Measurements from ENCODE around the gene UPP1. TPM values are rescaled to one million over a fixed set of nuclear protein-coding genes. Genes with fewer than 3 reads are reported as not detected.
A peak's percentile ranks its signal among the peaks of the same experiment; 100 is the strongest.

The UPP1 gene
- total RNA-seq, 1 experiment from 2014 or later = 119 TPM

DNA sequence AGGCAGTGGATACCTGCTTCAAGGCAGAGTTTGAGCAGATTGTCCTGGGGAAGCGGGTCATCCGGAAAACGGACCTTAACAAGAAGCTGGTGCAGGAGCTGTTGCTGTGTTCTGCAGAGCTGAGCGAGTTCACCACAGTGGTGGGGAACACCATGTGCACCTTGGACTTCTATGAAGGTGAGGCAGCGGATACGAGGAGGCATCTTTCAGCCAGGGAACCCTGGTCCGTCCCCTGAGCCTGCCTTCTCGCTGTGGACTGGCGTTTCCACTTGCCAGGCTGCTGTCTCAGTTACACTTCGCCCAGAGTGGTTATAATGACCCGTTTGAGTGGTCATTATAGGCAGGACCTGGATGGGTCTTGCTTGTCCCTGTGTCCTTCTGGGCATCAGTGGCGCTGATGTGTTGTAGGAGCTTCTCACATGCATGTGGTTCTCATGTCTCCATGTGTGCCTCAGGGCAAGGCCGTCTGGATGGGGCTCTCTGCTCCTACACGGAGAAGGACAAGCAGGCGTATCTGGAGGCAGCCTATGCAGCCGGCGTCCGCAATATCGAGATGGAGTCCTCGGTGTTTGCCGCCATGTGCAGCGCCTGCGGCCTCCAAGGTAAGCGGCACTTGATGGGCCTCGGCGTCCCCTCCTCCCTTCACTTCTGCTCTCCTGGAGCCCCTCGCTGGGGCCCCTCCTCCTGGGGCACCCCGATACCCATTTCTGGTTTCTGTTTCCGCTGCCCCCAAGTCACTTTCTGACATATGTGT is 18.0 kb downstream of the UPP1 start:
- CTCF ChIA-PET = no interaction called here
- Histone ChIP-seq H2AFZ (no peak overlapping the region), H3K27me3 (ENCODE audit: insufficient read depth, low read depth) (no peaks in the 10 kb centered on the region), H3F3A (ENCODE audit: insufficient read depth, low read depth) (peaks cover 83% of the 10 kb centered on the region), H3K9me3 (ENCODE audit: insufficient read depth, low read depth) (no peaks in the 10 kb centered on the region), H3K27ac (no peak overlapping the region), H3K36me3 (ENCODE audit: low read depth) (peaks cover 67% of the 10 kb centered on the region), H3K79me2 (ENCODE audit: low read depth) (no peaks in the 10 kb centered on the region), H3K4me3 (no peak overlapping the region), H3K4me2 (no peak overlapping the region), H3K4me1 (replicated peaks; ENCODE audit: insufficient read depth) (peaks cover 23% of the 10 kb centered on the region), H4K20me1 (ENCODE audit: insufficient read depth) (peaks cover 20% of the 10 kb centered on the region; the same call in 1 of the 2 replicates), H3K9me2 (ENCODE audit: insufficient read depth) (no peaks in the 10 kb centered on the region)
- no TSS peak for BruUV-seq (replicated peaks)
- POLR2A ChIA-PET (ENCODE audit: unreplicated experiment) = interaction anchor here (0.7 kb wide), 1 partner anchor 262 kb away, joined by 4 read pairs; no protein-coding TSS in a partner anchor
- TF ChIP-seq, protein P1, sequence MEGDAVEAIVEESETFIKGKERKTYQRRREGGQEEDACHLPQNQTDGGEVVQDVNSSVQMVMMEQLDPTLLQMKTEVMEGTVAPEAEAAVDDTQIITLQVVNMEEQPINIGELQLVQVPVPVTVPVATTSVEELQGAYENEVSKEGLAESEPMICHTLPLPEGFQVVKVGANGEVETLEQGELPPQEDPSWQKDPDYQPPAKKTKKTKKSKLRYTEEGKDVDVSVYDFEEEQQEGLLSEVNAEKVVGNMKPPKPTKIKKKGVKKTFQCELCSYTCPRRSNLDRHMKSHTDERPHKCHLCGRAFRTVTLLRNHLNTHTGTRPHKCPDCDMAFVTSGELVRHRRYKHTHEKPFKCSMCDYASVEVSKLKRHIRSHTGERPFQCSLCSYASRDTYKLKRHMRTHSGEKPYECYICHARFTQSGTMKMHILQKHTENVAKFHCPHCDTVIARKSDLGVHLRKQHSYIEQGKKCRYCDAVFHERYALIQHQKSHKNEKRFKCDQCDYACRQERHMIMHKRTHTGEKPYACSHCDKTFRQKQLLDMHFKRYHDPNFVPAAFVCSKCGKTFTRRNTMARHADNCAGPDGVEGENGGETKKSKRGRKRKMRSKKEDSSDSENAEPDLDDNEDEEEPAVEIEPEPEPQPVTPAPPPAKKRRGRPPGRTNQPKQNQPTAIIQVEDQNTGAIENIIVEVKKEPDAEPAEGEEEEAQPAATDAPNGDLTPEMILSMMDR (conservative IDR thresholded peaks at IDR 0.05) = no peak
- TF ChIP-seq EZH2 (IDR thresholded peaks at IDR 0.05; ENCODE audit: low read depth) = no peak
- intact Hi-C loops (cut with micrococcal nuclease; ENCODE audit: unreplicated experiment) = no loop called here
- DNase-seq = no peak

GRCh38 chr7:48107926-48108472 is 18.9 kb downstream of the UPP1 start:
- H4K20me1 ChIP-seq (ENCODE audit: insufficient read depth) = peaks cover 13% of the 10 kb centered on the region; the same call in 1 of the 2 replicates
- peaks cover 78% of the 10 kb centered on the region for H3F3A ChIP-seq (ENCODE audit: insufficient read depth, low read depth)
- no peak overlapping the region for H2AFZ ChIP-seq
- BruUV-seq (replicated peaks) = no TSS peak
- no peaks in the 10 kb centered on the region for H3K9me2 ChIP-seq (ENCODE audit: insufficient read depth)
- POLR2A ChIA-PET (ENCODE audit: unreplicated experiment) = interaction anchor here (0.7 kb wide), 1 partner anchor 263 kb away, joined by 4 read pairs; no protein-coding TSS in a partner anchor
- no peak for DNase-seq
- H3K79me2 ChIP-seq (ENCODE audit: low read depth) = no peaks in the 10 kb centered on the region
- H3K4me3 ChIP-seq = no peak overlapping the region
- H3K4me1 ChIP-seq (replicated peaks; ENCODE audit: insufficient read depth) = peaks cover 32% of the 10 kb centered on the region
- intact Hi-C loops (cut with micrococcal nuclease; ENCODE audit: unreplicated experiment) = no loop called here
- H3K4me2 ChIP-seq = no peak overlapping the region
- no peaks in the 10 kb centered on the region for H3K27me3 ChIP-seq (ENCODE audit: insufficient read depth, low read depth)
- TF ChIP-seq, protein P1 (conservative IDR thresholded peaks at IDR 0.05) = no peak
- TF ChIP-seq EZH2 (IDR thresholded peaks at IDR 0.05; ENCODE audit: low read depth) = no peak
- CTCF ChIA-PET = no interaction called here
- H3K9me3 ChIP-seq (ENCODE audit: insufficient read depth, low read depth) = no peaks in the 10 kb centered on the region
- no peak overlapping the region for H3K27ac ChIP-seq
- peaks cover 57% of the 10 kb centered on the region for H3K36me3 ChIP-seq (ENCODE audit: low read depth)

DNA sequence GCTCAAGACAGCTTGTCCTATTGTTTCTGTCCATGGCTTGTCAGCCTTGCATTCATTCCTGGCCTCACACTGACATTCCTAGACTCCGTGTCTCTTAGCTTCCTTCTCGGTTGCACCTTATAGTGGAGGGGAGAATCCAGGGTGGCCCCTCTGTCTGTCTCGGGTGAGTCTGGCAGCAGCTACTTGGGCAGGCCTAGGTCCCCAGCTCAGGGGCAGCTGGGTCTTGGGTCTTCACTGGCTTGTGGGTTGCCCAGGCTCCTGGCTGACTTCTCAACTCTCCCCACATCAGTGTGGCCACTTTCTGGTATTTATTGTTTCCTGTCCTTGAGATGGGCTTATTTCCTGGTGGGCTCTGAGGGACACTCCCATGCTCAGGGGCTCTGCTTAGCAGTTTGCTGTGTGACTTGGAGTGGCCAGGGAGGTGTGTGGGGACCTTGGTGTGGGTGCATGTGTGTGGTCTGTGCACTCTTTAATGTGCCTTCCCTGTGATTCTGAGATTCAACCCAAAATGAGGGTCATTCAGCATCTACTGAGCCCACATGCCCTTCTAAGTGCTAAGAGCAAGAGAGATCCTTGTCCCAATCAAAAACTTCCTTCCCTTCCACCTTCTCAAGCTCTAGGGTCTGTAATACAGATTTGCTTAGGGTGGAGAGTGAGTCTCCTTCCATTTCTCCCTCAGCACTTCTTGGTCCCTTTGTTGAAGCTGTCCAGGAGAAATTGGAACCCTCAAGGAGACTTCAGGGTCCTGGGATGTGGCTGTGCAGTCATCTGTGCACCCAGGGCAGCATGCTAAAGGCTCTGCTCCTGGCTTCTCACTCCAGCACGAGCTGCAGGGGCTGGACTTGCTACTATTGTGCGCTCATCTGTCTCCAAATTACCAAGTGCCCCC is 20.1 kb downstream of the UPP1 start:
- no peak overlapping the region for H3K4me3 ChIP-seq
- CTCF ChIA-PET = interaction anchor here (0.9 to 1.7 kb wide), 4 partner anchors 46 to 164 kb away, joined by 3 to 17 read pairs (median 8); no protein-coding TSS in a partner anchor
- peaks cover 5% of the 10 kb centered on the region; the same call in 1 of the 2 replicates for H4K20me1 ChIP-seq (ENCODE audit: insufficient read depth)
- H3K4me2 ChIP-seq = no peak overlapping the region
- peaks cover 45% of the 10 kb centered on the region for H3K36me3 ChIP-seq (ENCODE audit: low read depth)
- H2AFZ ChIP-seq = no peak overlapping the region
- no peaks in the 10 kb centered on the region for H3K79me2 ChIP-seq (ENCODE audit: low read depth)
- H3K9me3 ChIP-seq (ENCODE audit: insufficient read depth, low read depth) = no peaks in the 10 kb centered on the region
- peaks cover 68% of the 10 kb centered on the region for H3F3A ChIP-seq (ENCODE audit: insufficient read depth, low read depth)
- BruUV-seq (replicated peaks) = no TSS peak
- POLR2A ChIA-PET (ENCODE audit: unreplicated experiment) = interaction anchor here (0.6 kb wide), 1 partner anchor 26 kb away, joined by 3 read pairs; no protein-coding TSS in a partner anchor
- H3K27me3 ChIP-seq (ENCODE audit: insufficient read depth, low read depth) = no peaks in the 10 kb centered on the region
- H3K9me2 ChIP-seq (ENCODE audit: insufficient read depth) = no peaks in the 10 kb centered on the region
- intact Hi-C loops (cut with micrococcal nuclease; ENCODE audit: unreplicated experiment) = no loop called here
- peaks cover 35% of the 10 kb centered on the region for H3K4me1 ChIP-seq (replicated peaks; ENCODE audit: insufficient read depth)
- H3K27ac ChIP-seq = peak overlapping the region; percentile 1
- TF ChIP-seq, protein P1 (conservative IDR thresholded peaks at IDR 0.05) = no peak
- TF ChIP-seq EZH2 (IDR thresholded peaks at IDR 0.05; ENCODE audit: low read depth) = no peak
- DNase-seq = no peak
